GM12891 (cell line): ENCODE measurements around the gene SYT14.
"Not testable (repeated sequence)": the region's sequence is repeated elsewhere in the genome, so short reads cannot be mapped to it uniquely, and the experiment has no call there.

ENCODE experiments used
- DNase-seq: peaks from one replicate; pipeline ENCODE4 v3.0.0; 2011; ENCODE audit warnings: low spot score; ENCODE audit not compliant: insufficient read length
- FAIRE-seq: peaks from 2 replicates; lab custom pipeline; 2011; peaks lifted over from hg19 to GRCh38; lab: Jason Lieb, UNC
- PAX5 ChIP-seq: IDR thresholded peaks from 2 replicates; pipeline ENCODE4 v1.6.1; 2011; ENCODE audit warnings: low read length, moderate library complexity, mild to moderate bottlenecking; ENCODE audit not compliant: insufficient read depth, severe bottlenecking
- POLR2A ChIP-seq: IDR thresholded peaks from 2 replicates; pipeline ENCODE4 v1.6.1; 2011; ENCODE audit warnings: low read depth, low read length, control low read depth
- POLR2AphosphoS5 ChIP-seq: IDR thresholded peaks from 2 replicates; pipeline ENCODE4 v1.6.1; 2011; ENCODE audit warnings: low read depth, low read length, control low read depth
- POU2F2 ChIP-seq: IDR thresholded peaks from 2 replicates; pipeline ENCODE4 v1.6.1; 2011; ENCODE audit warnings: low read depth, mild to moderate bottlenecking, control low read depth, low read length, moderate library complexity
- SPI1 ChIP-seq: IDR thresholded peaks from 2 replicates; pipeline ENCODE4 v1.6.1; 2011; ENCODE audit warnings: low read depth, low read length, control low read depth
- TAF1 ChIP-seq: IDR thresholded peaks from 2 replicates; pipeline ENCODE4 v1.6.1; 2011; ENCODE audit warnings: low read depth, low read length, control low read depth

SYT14 gene

GRCh38 chr1:210189426-210189825 lies 251.4 kb downstream of the SYT14 start:
- TF ChIP-seq POU2F2 (no peak), PAX5 (no peak), POLR2AphosphoS5 (no peak), SPI1 (no peak), TAF1 (no peak), POLR2A (no peak)
- no peak for DNase-seq
- FAIRE-seq: no peak

- no peak for FAIRE-seq
- no peak for DNase-seq
- TF ChIP-seq POU2F2: no peak
- no peak for TF ChIP-seq POLR2A
Measured at GRCh38 chr1:210195635-210196160, 257.7 kb downstream of the SYT14 start.

- not testable (repeated sequence) for FAIRE-seq, DNase-seq
Measured at GRCh38 chr1:210196266-210196665, 258.2 kb downstream of the SYT14 start.

- no peak for FAIRE-seq
- DNase-seq: no peak
- TF ChIP-seq SPI1 (no peak), POU2F2 (no peak), POLR2A (no peak)
Measured at GRCh38 chr1:210198840-210199239, 260.8 kb downstream of the SYT14 start.

- DNase-seq (no peak), FAIRE-seq (no peak)
- TF ChIP-seq POLR2A (no peak), POLR2AphosphoS5 (no peak)
Measured at GRCh38 chr1:210200124-210200736, 262.2 kb downstream of the SYT14 start.

GRCh38 chr1:210201681-210202080 lies 263.7 kb downstream of the SYT14 start:
- FAIRE-seq (no peak), DNase-seq (no peak)
- TF ChIP-seq POLR2AphosphoS5: no peak
- no peak for TF ChIP-seq TAF1
- TF ChIP-seq POU2F2: no peak
- no peak for TF ChIP-seq SPI1

GRCh38 chr1:210207597-210208450 lies 269.8 kb downstream of the SYT14 start:
- FAIRE-seq (no peak), DNase-seq (no peak)
- TF ChIP-seq POLR2A (no peak), POLR2AphosphoS5 (no peak), PAX5 (no peak)

- TF ChIP-seq POLR2A (no peak), POLR2AphosphoS5 (no peak), PAX5 (no peak), POU2F2 (no peak), SPI1 (no peak), TAF1 (no peak)
- DNase-seq: no peak
- no peak for FAIRE-seq
Measured at GRCh38 chr1:210213335-210213734, 275.3 kb downstream of the SYT14 start.

GRCh38 chr1:210214573-210215409 lies 276.8 kb downstream of the SYT14 start:
- FAIRE-seq: no peak
- no peak for TF ChIP-seq POLR2A
- TF ChIP-seq POU2F2: no peak
- no peak for TF ChIP-seq POLR2AphosphoS5
- DNase-seq: no peak

- no peak for TF ChIP-seq POLR2AphosphoS5
- no peak for TF ChIP-seq PAX5
- TF ChIP-seq POLR2A: no peak
- TF ChIP-seq TAF1: no peak
- TF ChIP-seq SPI1: no peak
- TF ChIP-seq POU2F2: no peak
- no peak for DNase-seq
- FAIRE-seq: no peak
Measured at GRCh38 chr1:210217482-210217881, 279.5 kb downstream of the SYT14 start.
